ENCODE measurements around the gene TIMM29.
"Not testable (repeated sequence)": the region's sequence is repeated elsewhere in the genome, so short reads cannot be mapped to it uniquely, and the experiment has no call there.

Gene TIMM29

GRCh38 chr19:10945264-10945663 is 16.7 kb downstream of the TIMM29 start:
- DNase-seq (ENCODE audit: low read depth) = no peak

- no peak for DNase-seq (ENCODE audit: low read depth)
Measured at GRCh38 chr19:10946958-10947657, 18.5 kb downstream of the TIMM29 start.

GRCh38 chr19:10952809-10953208 is 24.2 kb downstream of the TIMM29 start:
- no peak for DNase-seq (ENCODE audit: low read depth)

GRCh38 chr19:10959277-10959968 is 30.8 kb downstream of the TIMM29 start:
- DNase-seq (ENCODE audit: low read depth) = not testable (repeated sequence)

GRCh38 chr19:10960314-10961072 is 31.9 kb downstream of the TIMM29 start, which contains the start of gene SMARCA4:
Gene SMARCA4 (plus strand): TSS chr19:10961030. CDS start chr19:10984152, 23,122 bp downstream.
- peak; percentile 95 for DNase-seq (ENCODE audit: low read depth)

GRCh38 chr19:10961073-10961860 is 32.7 kb downstream of the TIMM29 start:
- no peak for DNase-seq (ENCODE audit: low read depth)

- no peak for DNase-seq (ENCODE audit: low read depth)
Measured at GRCh38 chr19:10962863-10963262, 34.3 kb downstream of the TIMM29 start.

GRCh38 chr19:10963865-10964264 is 35.3 kb downstream of the TIMM29 start:
- no peak for DNase-seq (ENCODE audit: low read depth)

GRCh38 chr19:10964903-10965302 is 36.3 kb downstream of the TIMM29 start:
- DNase-seq (ENCODE audit: low read depth) = no peak

- DNase-seq (ENCODE audit: low read depth) = no peak
Measured at GRCh38 chr19:10965398-10965797, 36.8 kb downstream of the TIMM29 start.

- DNase-seq (ENCODE audit: low read depth) = no peak
Measured at GRCh38 chr19:10966809-10967208, 38.2 kb downstream of the TIMM29 start.

- no peak for DNase-seq (ENCODE audit: low read depth)
Measured at GRCh38 chr19:10968527-10969135, 40.0 kb downstream of the TIMM29 start.

- no peak for DNase-seq (ENCODE audit: low read depth)
Measured at GRCh38 chr19:10971107-10971726, 42.6 kb downstream of the TIMM29 start.

GRCh38 chr19:10975374-10976130 is 46.9 kb downstream of the TIMM29 start:
- no peak for DNase-seq (ENCODE audit: low read depth)

- no peak for DNase-seq (ENCODE audit: low read depth)
Measured at GRCh38 chr19:10976131-10976892, 47.7 kb downstream of the TIMM29 start.

GRCh38 chr19:10977742-10978092 is 49.1 kb downstream of the TIMM29 start:
- no peak for DNase-seq (ENCODE audit: low read depth)
